Measurements from ENCODE around the gene NLK. TPM values are rescaled to one million over a fixed set of nuclear protein-coding genes. Genes with fewer than 3 reads are reported as not detected.

NLK gene
- total RNA-seq, 1 donor from 2014 or later = 30.6 TPM

- DNase-seq (ENCODE audit: low read depth) (no peak), FAIRE-seq (no peak)
- no peak overlapping the region for H3K27ac ChIP-seq (ENCODE audit: low read depth, low read length)
- H3K4me1 ChIP-seq (ENCODE audit: insufficient read depth, low read length) = peaks cover 9% of the 10 kb centered on the region
- no peaks in the 10 kb centered on the region for H4K20me1 ChIP-seq (ENCODE audit: insufficient read depth, low read length)
- no peak overlapping the region for H2AFZ ChIP-seq (ENCODE audit: low read depth, low read length)
- no peaks in the 10 kb centered on the region for H3K27me3 ChIP-seq (ENCODE audit: insufficient read depth, low read length)
- Mint-ChIP-seq H3K27me3 (ENCODE audit: low read depth, unreplicated experiment) (peaks cover 2% of the 10 kb centered on the region), H3K36me3 (ENCODE audit: low read depth, unreplicated experiment) (no peaks in the 10 kb centered on the region), H3K4me1 (ENCODE audit: low read depth, unreplicated experiment) (no peaks in the 10 kb centered on the region), H3K9me3 (ENCODE audit: unreplicated experiment) (peaks cover 2% of the 10 kb centered on the region), H3K27ac (ENCODE audit: unreplicated experiment) (no peak overlapping the region), H3K4me3 (ENCODE audit: unreplicated experiment) (no peak overlapping the region)
- no peaks in the 10 kb centered on the region for H3K9me3 ChIP-seq (ENCODE audit: insufficient read depth, low read depth, low read length)
- no peak overlapping the region for H3K4me2 ChIP-seq (ENCODE audit: low read length)
- no peak overlapping the region for H3K9ac ChIP-seq (ENCODE audit: low read length)
- no peaks in the 10 kb centered on the region for H3K36me3 ChIP-seq (ENCODE audit: insufficient read depth, low read length)
- no peak overlapping the region for H3K4me3 ChIP-seq (ENCODE audit: insufficient read depth, low read depth, low read length)
- H3K79me2 ChIP-seq (ENCODE audit: insufficient read depth, low read length) = no peaks in the 10 kb centered on the region
- TF ChIP-seq EZH2 (IDR thresholded peaks at IDR 0.05; ENCODE audit: insufficient read depth, low read length) (no peak), CTCF (IDR thresholded peaks at IDR 0.05; ENCODE audit: insufficient read depth, low read depth, low read length) (no peak)
These were observed 13.4 kb upstream of the NLK start for GRCh38 chr17:28029044-28029443.

GRCh38 chr17:28030386-28030785, 12.1 kb upstream of the NLK start:
- no peak for FAIRE-seq
- H3K4me1 ChIP-seq (ENCODE audit: insufficient read depth, low read length) = peaks cover 15% of the 10 kb centered on the region
- H3K9ac ChIP-seq (ENCODE audit: low read length) = no peak overlapping the region
- H2AFZ ChIP-seq (ENCODE audit: low read depth, low read length) = no peak overlapping the region
- Mint-ChIP-seq H3K36me3 (ENCODE audit: low read depth, unreplicated experiment) (no peaks in the 10 kb centered on the region), H3K27ac (ENCODE audit: unreplicated experiment) (no peak overlapping the region), H3K4me3 (ENCODE audit: unreplicated experiment) (no peak overlapping the region), H3K4me1 (ENCODE audit: low read depth, unreplicated experiment) (peaks cover 4% of the 10 kb centered on the region), H3K9me3 (ENCODE audit: unreplicated experiment) (peaks cover 1% of the 10 kb centered on the region), H3K27me3 (ENCODE audit: low read depth, unreplicated experiment) (peaks cover 2% of the 10 kb centered on the region)
- no peaks in the 10 kb centered on the region for H3K27me3 ChIP-seq (ENCODE audit: insufficient read depth, low read length)
- no peaks in the 10 kb centered on the region for H3K9me3 ChIP-seq (ENCODE audit: insufficient read depth, low read depth, low read length)
- no peak overlapping the region for H3K27ac ChIP-seq (ENCODE audit: low read depth, low read length)
- H3K4me3 ChIP-seq (ENCODE audit: insufficient read depth, low read depth, low read length) = no peak overlapping the region
- no peaks in the 10 kb centered on the region for H3K79me2 ChIP-seq (ENCODE audit: insufficient read depth, low read length)
- TF ChIP-seq CTCF (IDR thresholded peaks at IDR 0.05; ENCODE audit: insufficient read depth, low read depth, low read length) = no peak
- no peak for TF ChIP-seq EZH2 (IDR thresholded peaks at IDR 0.05; ENCODE audit: insufficient read depth, low read length)
- no peaks in the 10 kb centered on the region for H4K20me1 ChIP-seq (ENCODE audit: insufficient read depth, low read length)
- DNase-seq (ENCODE audit: low read depth) = no peak
- H3K4me2 ChIP-seq (ENCODE audit: low read length) = no peak overlapping the region
- no peaks in the 10 kb centered on the region for H3K36me3 ChIP-seq (ENCODE audit: insufficient read depth, low read length)

GRCh38 chr17:28031174-28031573, 11.3 kb upstream of the NLK start:
- Mint-ChIP-seq H3K27ac (ENCODE audit: unreplicated experiment) (no peak overlapping the region), H3K27me3 (ENCODE audit: low read depth, unreplicated experiment) (peaks cover 2% of the 10 kb centered on the region), H3K4me3 (ENCODE audit: unreplicated experiment) (no peak overlapping the region), H3K4me1 (ENCODE audit: low read depth, unreplicated experiment) (peaks cover 4% of the 10 kb centered on the region), H3K9me3 (ENCODE audit: unreplicated experiment) (no peaks in the 10 kb centered on the region), H3K36me3 (ENCODE audit: low read depth, unreplicated experiment) (no peaks in the 10 kb centered on the region)
- no peak for TF ChIP-seq EZH2 (IDR thresholded peaks at IDR 0.05; ENCODE audit: insufficient read depth, low read length)
- TF ChIP-seq CTCF (IDR thresholded peaks at IDR 0.05; ENCODE audit: insufficient read depth, low read depth, low read length) = no peak
- Histone ChIP-seq H3K4me3 (ENCODE audit: insufficient read depth, low read depth, low read length) (no peak overlapping the region), H3K4me2 (ENCODE audit: low read length) (no peak overlapping the region), H3K79me2 (ENCODE audit: insufficient read depth, low read length) (no peaks in the 10 kb centered on the region), H3K27ac (ENCODE audit: low read depth, low read length) (no peak overlapping the region), H3K4me1 (ENCODE audit: insufficient read depth, low read length) (peaks cover 15% of the 10 kb centered on the region), H2AFZ (ENCODE audit: low read depth, low read length) (no peak overlapping the region), H4K20me1 (ENCODE audit: insufficient read depth, low read length) (no peaks in the 10 kb centered on the region), H3K36me3 (ENCODE audit: insufficient read depth, low read length) (no peaks in the 10 kb centered on the region), H3K9me3 (ENCODE audit: insufficient read depth, low read depth, low read length) (no peaks in the 10 kb centered on the region), H3K9ac (ENCODE audit: low read length) (no peak overlapping the region), H3K27me3 (ENCODE audit: insufficient read depth, low read length) (no peaks in the 10 kb centered on the region)
- no peak for FAIRE-seq
- no peak for DNase-seq (ENCODE audit: low read depth)

Data from astrocyte (in vitro differentiated cells and primary cell).